Diencephalon (tissue), 1 donor: Measurements from ENCODE around the gene GLUL. TPM values are rescaled to one million over a fixed set of nuclear protein-coding genes. Genes with fewer than 3 reads are reported as not detected.

ENCODE experiments used
- total RNA-seq: library from RNA; depleted of rRNA; stranded (reverse); fragments of >200 nt; gene quantifications from one replicate; pipeline ENCODE4 v1.2.3, GENCODE V29; 2014

Gene GLUL
- 534 TPM for total RNA-seq

GRCh38 chr1:182391362-182392049 lies at the start of gene GLUL:
Gene GLUL, minus strand, starts transcription at chr1:182391790. Its CDS starts 3,053 bp downstream, at chr1:182388737.

DNA sequence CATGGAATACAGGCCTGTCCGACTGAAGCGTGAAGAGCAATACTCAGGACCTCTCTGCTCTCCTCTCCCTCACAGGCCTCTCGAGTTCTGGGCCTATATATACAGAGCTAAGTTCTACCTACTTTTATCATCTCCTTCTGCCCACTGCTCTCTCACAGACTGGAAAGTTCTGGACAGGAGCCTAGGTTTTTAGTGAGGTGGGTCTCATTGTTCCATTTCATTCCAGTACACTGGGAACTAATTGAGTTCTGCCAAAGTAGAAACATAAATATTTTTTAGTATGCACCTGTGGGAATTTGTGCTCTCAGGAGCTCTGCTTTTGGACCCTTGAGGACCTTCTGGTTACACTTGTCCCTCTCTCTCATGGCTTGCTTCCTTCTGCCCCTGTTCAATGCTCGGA lies 9.0 kb upstream of the GLUL start, which contains the start of gene TEDDM1:
Gene TEDDM1, minus strand, starts transcription at position 101 of the 400 bp plus-strand sequence. CDS start 182 bp downstream, outside the sequence.

Other genes starting within 250 kb of the GLUL start
- gene TEDDM1, start 8.9 kb upstream of the GLUL start, total RNA-seq: not detected
- not detected for gene RGSL1, start 58.4 kb upstream of the GLUL start, total RNA-seq
- gene RNASEL, start 197.5 kb upstream of the GLUL start, total RNA-seq: 6.0 TPM
- 13.6 TPM for gene RGS16, start 212.6 kb upstream of the GLUL start, total RNA-seq